NCI-H2107 treated with DMSO at 0.1 percent for 48 hours (cell line): ENCODE results near the gene SHOC2.

Experiments
- DNase-seq: peaks from one replicate; lab custom pipeline; 2025; ENCODE audit not compliant: unreplicated experiment; lab: John Stamatoyannopoulos, UW

Gene SHOC2

DNA sequence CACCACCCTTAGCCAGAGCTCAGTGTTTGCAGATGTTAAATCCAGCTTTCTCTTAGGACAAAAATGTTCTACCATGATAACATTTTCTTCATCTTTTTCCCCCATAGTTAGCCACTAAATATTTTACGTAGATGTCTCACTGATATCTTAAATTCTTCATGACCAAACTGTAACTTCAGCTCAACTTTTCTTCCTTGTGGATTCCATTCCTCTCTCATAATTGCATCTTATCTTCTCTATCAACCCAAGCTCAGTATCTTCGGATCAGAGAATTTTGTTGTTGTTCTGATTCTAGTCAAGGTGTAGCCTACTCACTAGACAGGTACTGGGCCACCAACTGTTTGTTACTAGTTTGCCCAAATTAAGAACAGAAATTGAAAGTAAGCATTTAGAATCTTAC lies 60.2 kb downstream of the SHOC2 start:
- DNase-seq, result no peak

DNA sequence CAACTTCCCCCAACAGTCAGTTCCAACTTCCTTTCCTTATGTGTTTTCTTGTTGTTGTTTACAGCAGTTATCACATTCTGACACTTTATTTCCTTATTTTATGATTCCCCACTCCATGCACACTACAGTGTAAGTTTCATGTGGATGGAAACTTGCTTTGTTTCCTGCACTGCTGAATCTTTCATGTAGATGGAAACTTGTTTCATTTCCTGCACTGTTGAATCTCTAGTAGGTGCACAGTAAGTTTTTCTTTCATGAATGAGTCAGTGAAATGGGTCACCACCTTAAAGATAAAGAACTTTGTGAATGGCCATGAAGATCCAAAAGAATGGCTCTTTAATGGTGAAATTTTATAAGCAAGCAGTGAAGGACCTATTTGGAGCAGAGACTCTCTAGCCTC lies 61.4 kb downstream of the SHOC2 start:
- DNase-seq, result no peak

DNA sequence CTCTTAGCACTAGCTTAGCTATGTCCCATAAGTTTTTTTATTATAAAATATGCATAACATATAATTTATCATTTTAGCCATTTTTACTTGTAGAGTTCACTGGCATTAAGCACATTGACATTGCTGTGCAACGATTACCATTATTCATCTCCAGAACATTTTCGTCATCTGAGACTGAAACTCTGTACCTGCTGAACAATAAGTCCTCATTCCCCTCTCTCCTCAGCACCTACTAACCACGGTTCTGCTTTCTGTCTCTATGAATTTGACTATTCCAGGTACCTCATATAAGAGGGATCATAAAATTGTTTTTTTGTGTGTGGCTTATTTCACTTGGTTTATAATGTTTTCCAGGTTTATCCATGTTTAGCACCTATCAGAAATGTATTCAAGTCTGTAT lies 64.1 kb downstream of the SHOC2 start:
- DNase-seq, result no peak

DNA sequence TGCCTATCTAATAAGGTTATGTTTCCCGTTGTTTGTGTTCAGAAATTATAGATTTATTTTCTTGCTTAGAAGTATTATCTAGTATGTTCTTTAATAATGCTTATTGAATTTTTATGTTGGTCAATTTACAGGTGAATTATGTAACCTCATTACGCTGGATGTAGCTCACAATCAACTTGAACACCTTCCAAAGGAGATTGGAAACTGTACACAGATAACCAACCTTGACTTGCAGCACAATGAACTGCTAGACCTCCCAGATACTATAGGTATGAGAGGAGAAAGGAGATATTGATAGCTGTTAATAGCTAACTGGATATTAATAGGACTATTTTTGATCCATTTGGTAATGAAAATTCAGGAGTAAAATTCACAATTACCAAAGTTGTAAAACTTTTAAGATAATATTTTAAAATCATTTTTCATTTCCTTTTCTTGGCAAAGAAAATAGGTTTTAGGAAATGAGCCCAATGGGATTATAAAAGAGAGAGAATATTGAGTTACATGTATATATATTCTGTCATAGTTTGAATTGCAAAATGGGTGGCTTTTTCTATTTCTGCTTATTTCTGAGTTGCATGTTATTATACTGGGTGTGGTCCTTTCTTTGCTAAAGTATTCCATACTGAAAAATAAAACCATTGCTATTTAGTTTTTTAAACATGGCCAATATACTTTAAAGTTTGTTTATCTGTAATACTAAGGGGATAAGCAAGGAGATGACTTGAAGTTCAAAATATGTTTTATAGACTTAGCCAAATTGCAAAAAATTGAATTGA lies 66.3 kb downstream of the SHOC2 start:
- no peak for DNase-seq

DNA sequence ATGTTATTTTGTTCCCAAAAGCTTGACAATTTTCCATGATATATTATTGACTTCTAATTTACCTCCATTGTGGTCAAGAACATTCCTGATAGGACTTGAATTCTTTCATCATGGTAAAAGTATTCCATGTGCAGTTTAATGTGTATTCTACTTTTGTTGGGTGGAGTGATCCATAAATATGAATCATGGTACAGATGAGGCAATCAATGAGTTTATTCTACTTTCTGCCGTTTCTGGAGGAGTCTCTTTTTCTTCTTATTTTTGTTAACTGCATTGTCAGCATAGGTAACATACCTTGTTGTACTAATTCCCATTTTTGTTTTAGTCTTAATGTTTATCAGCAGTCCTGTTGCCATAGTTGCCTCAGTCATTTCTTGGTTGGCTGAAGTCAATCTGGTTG lies 69.6 kb downstream of the SHOC2 start:
- no peak for DNase-seq

DNA sequence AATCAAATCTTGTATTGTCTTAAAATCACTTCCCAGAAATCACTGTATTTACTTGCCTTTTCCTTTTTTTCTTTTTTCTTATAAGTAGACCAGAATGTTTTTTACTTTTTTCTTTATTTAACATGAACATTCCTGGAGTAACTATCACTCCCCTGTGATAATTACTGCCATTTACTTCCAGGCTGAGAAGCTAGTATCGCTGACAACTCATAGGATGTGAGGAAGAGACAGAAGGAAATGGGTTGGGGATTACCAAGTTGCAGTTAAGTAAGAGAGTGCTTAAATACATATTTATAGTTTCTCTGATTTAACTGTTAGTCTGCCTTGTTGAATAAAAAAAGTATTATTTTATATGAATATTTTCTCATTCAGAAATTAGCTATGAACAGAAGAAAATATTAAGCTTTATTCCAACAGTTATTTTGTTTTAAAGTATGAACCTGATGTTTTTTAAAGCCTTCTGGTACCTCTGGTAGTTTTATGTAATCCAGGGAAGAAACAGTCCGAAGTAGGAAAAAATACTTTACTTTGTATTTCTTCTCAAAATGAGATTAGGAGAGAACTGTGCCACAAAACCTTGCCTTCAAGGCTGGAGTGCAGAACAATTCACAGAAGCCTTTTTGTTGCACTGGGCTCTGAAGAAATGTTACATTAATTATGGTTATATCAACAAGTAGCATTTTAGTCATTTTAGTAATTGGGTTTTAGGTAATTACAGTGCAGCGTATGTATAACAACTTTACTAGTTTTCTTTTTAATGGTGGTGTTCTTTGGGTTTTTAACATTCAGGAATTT lies 72.8 kb downstream of the SHOC2 start:
- DNase-seq, result no peak

DNA sequence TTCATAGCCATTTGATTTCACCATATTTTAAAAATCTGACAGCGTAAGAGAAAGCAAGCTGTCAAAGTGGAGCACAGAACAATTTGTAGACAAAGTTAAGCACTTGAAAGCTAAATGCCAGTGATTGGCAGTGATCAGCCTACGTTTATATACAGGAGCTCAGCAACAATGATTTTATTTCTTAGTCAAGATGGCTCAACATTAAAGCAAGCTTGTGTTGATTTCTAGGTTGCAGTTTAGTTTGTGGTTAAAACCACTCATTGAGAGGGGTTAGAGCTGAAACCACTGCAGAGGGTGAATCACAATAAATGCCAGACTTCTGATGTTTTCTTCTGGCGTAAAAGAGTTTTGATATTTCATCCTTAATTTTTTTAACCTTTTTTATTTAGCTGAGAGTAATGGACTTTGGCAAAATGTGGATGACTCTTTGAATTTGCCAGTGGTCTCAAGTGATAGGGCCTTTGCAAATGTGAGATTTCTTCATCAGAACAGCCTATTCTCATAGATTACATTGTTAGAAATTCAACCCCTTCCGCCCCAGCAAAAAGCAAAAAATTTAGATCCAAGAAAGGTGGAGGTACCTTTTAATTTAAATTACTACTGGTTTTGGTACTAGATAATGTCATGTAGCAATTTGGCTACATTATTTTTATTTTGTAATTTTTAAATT lies 73.8 kb downstream of the SHOC2 start:
- DNase-seq, result no peak

DNA sequence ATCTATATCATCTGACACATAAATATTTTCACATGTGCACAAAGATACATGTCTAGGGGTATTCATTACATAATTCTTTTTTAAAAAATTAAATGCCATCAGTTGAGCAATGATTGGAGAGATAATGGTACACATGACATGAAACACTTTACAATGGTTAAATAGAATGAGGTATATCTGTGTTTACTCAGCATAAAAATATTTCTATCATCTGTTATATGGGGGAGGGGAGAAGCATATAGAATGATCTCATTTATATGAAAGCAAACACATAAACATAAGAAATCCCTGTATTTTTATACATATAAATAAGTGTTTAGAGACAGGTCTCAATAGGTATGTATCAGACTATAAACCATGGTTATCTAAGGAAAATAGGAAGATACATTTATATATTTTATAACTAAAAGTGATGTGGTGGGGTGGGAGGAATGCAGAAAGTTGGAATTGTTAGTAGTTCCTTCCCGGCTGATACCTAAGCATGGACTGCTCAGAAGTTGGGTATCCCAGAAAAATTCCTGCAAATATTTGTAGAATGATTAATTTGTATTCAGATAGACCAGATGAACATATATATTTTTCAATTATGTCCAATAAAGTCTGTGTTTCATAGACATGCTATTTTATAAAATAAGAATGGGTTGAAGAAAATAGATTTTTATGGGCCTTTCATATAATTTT lies 75.1 kb downstream of the SHOC2 start:
- DNase-seq, result no peak

DNA sequence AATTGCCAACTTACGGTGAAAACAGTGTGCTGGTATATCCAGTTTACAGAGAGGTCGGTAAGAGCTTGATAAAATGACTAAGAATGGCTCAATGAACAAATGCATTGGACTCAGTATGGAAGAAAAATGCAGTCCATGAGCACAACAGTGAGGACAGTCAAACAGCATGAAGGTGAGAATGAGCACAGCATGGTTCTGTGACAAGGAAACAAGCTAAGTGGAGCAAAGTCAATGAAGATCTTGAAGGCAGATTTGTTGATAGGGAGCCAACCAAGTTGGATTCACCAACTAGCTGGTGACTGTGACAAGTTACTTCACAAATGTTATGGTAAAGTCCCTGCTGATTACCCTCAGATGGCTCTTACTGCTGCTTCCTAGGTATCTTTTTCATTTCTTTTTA lies 75.9 kb downstream of the SHOC2 start:
- no peak for DNase-seq

DNA sequence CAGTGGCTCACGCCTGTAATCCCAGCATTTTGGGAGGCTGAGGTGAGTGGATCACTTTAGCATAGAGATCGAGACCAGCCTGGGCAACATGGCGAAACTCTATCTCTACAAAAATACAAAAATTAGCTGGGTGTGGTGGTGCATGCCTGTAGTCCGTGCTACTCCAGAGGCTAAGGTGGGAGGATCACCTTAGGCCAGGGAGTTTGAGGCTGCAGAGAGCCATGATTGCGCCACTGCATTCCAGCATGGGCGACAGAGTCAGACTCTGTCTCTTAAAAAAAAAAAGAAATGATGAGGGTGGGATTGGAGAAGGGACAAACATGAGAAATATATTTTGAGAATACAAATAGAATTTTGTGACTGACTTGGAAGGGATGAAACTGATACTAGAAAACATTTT lies 76.9 kb downstream of the SHOC2 start:
- no peak for DNase-seq

DNA sequence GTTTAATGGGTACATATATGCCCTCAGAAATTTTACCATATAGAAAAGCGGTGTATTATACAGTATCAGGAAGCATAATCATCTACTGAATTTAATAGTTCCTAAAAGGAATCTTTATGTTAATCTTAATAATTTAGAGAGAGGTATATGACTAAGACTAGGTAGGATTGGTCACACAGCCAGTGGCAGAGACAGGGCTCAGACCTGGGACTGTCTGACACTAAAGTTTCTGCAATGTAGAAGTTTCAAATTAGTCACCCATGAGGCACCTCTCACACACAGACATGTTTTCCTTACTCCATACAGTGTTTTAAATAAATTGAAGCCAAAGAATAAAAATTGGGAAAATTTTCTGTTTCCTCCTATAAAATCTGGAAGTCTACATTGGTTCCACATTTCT lies 84.6 kb downstream of the SHOC2 start:
- DNase-seq, result no peak

DNA sequence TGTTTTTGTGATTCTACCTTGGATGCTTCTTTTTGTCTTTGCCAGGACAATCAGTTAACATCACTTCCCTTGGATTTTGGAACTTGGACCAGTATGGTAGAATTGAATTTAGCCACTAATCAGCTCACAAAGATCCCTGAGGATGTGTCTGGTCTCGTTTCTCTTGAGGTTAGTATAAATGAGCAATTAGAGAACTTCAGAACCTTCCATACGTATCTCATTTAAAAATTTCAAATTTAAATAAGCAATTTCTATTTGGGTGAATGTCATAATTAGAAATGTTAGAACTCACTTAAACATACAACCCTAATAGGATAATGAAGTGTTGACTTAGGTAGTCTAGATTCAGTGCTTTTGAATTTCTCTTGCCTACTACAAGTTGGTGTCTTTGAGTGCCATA lies 88.1 kb downstream of the SHOC2 start:
- no peak for DNase-seq

DNA sequence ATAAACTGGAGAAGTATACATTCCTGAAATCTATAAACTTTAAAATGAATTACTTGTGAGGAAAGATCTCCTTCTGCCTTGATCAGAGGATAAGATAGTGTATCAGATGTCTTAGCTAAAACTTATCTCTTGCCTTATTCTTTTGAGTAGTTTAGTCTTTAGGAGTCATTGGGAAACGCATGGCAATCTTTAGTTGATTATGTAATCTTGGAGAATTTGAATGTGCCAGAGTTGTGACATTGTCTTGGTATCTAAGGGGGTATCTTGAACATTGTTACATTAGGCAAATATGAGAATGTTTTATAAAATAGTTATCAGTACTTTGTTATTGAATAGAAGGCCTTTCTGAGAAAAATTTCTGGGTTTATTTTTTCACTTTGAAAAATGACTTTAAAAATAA lies 95.8 kb downstream of the SHOC2 start:
- no peak for DNase-seq

DNA sequence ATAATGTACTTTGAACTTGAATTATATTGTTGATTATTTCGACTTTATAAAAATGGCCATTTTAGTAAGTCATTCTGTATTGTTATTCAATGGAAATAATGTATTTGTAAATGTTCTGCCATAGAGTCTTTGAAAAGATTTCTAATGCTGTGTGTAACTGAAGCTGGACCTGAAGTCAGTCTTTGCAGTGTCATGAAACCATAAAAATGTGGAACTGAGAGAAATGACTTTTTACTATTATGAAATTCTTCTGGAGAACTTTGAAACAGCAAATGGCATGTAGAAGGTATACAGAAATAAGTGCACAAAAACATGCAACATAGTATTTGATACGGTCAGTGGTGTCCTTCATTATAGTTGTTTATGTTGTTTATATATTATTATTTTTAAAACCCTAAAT lies 97.7 kb downstream of the SHOC2 start:
- no peak for DNase-seq

DNA sequence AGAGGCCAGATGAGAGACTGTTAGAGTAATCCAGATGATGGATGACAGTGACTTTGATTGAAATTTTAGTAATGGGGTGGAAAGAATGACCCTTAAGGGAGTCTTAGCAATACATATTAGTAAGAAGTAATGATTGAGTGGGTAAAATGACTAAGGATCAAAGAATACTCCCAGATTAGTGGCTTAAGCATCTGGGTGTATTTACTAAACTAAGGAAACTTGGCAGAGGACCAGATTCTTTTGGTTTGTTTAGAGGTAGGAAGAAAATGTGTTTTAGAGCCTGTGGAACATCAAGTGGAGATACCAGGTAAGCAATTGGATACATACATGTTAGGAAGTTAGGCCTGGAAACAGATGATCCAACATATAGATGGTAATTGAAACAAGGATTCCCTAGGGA lies 98.6 kb downstream of the SHOC2 start:
- no peak for DNase-seq

DNA sequence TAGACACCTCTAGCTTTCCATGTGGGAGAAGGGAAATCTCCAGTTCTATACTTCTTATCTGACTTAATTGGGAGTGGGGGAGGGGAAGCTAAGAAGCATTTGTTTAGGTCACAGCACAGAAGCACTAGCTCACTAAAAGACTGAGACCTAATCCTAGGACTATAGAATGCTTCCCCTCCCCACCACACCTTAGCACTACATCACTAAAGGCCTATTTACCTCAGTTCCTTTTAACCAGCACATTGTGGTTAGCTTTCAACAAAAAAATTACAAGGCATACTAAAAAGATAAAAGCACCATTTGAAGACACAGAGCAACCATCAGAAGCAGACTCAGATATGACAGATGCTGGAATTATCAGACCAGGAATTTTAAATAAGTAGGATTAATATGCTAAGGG lies 103.7 kb downstream of the SHOC2 start:
- no peak for DNase-seq

DNA sequence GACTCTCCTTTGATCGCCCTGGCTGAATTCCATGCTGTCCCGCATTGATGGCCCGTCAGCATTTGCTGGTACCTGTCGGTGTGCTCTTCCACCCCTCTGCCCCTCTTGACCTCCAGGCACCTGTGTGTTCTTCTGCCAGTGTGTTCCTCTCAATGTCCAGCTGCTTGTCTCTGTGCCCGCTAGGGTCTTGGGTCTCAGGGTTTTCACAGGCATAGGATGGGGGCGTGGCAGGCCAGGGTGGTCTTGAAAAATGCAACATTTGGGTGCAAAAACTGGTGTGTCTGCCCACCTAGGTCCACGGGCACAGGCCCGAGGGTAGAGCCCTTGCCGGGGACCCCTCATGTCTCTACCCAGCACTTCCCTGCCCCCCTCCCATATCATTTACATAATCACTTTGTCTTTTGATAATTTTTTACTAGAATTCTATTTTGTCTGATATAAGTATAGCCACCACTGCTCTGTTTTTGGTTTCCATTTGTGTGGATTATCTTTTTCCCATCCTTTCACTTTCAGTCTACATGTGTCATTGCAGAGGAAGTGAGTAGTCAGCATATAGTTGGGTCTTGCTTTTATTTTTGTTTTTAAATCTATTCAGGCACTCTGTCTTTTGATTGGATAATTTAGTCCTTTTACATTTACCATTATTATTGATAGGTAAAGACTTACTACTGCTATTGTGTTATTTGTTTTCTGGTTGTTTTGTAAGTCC lies 110.8 kb downstream of the SHOC2 start:
- no peak for DNase-seq

DNA sequence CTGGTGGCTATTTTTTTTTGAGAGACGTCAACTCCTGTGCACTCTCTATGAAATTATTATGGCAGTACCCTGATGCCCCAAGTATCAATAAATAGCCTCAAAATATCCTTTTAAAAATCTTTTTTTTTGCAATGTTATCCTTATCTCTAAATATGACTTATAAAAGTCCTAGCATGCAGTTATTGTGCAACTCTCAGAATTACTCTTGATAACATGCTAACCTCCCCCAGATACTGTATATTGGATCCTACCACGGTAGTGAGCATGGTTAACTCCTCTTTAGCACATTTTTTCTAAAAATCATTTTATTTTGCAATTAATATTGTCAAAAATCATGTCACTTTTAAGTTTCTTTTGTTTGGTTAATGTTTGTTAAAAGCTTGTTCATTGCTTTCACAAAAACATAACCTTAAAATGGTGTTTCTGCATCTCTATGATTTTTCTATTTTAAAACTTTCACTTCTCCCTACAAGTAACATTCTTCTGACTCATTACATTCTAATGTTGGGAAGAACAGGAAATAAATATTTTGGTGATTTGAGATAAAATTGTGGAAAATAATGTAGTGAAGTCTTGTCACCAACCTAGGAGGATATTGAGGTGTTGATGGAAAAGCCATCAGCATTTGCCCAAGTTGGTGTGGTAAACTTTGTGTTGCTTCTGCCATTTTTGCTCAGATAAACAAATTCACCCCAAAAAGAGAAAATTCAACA lies 115.3 kb downstream of the SHOC2 start:
- no peak for DNase-seq

DNA sequence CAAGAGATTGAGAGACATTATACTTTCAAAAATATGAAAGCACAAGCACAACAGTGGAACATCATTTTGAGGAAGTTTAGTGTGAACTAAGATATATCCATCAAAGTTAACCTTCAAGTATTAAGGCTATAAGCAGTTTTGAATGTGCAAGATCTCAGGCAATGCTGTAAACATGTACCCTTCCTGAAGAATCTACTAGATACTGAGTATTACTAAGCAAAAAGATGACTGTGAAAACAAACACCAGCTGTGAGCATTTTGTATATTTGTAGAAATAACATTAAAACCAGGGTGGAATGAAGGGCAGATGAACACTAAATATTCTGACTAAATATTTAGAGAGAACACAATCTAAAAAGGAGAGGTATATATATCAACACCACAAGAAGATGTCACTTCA lies 116.1 kb downstream of the SHOC2 start:
- DNase-seq, result no peak

DNA sequence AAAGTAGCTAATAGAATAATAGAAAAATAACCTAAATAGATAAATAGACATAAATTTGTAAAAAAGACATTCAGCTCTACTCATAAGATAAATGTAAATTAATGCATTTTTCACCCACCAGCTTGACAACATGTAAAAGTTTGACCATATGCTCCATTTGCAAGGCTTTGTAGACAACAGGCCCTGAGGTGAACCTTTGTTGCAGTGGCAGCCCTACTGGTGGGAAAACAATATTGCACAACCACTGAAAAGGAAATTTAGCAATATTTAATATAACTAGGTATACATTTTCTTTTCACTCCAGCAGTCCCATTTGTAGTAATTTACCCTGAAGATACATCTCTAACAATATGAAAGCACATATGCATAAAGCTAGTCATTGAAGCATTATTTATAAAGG lies 118.5 kb downstream of the SHOC2 start:
- DNase-seq, result no peak
